ENCODE measurements around the gene HPS5.

HPS5 gene

GRCh38 chr11:18319914-18320313, 2.0 kb downstream of the HPS5 start:
- in situ Hi-C loops (cut with HindIII; ENCODE audit: low sequenced_read_pairs), result no loop called here

GRCh38 chr11:18317551-18317950, 4.4 kb downstream of the HPS5 start:
- in situ Hi-C loops (cut with HindIII; ENCODE audit: low sequenced_read_pairs), result no loop called here

- in situ Hi-C loops (cut with HindIII; ENCODE audit: low sequenced_read_pairs), result no loop called here
Observed at GRCh38 chr11:18315893-18316292, 6.0 kb downstream of the HPS5 start.

- in situ Hi-C loops (cut with HindIII; ENCODE audit: low sequenced_read_pairs), result no loop called here
Observed at GRCh38 chr11:18314784-18315523, 7.0 kb downstream of the HPS5 start.

GRCh38 chr11:18313965-18314763, 7.8 kb downstream of the HPS5 start:
- in situ Hi-C loops (cut with HindIII; ENCODE audit: low sequenced_read_pairs), result no loop called here

- in situ Hi-C loops (cut with HindIII; ENCODE audit: low sequenced_read_pairs), result no loop called here
Observed at GRCh38 chr11:18312663-18313420, 9.1 kb downstream of the HPS5 start.

GRCh38 chr11:18312012-18312411, 9.9 kb downstream of the HPS5 start:
- in situ Hi-C loops (cut with HindIII; ENCODE audit: low sequenced_read_pairs), result no loop called here

- in situ Hi-C loops (cut with HindIII; ENCODE audit: low sequenced_read_pairs), result no loop called here
Observed at GRCh38 chr11:18310800-18311340, 11.1 kb downstream of the HPS5 start.

GRCh38 chr11:18309691-18310090, 12.2 kb downstream of the HPS5 start:
- in situ Hi-C loops (cut with HindIII; ENCODE audit: low sequenced_read_pairs), result no loop called here

- in situ Hi-C loops (cut with HindIII; ENCODE audit: low sequenced_read_pairs), result no loop called here
Observed at GRCh38 chr11:18308242-18308641, 13.7 kb downstream of the HPS5 start.

- in situ Hi-C loops (cut with HindIII; ENCODE audit: low sequenced_read_pairs), result no loop called here
Observed at GRCh38 chr11:18307461-18308139, 14.3 kb downstream of the HPS5 start.

- in situ Hi-C loops (cut with HindIII; ENCODE audit: low sequenced_read_pairs), result no loop called here
Observed at GRCh38 chr11:18304745-18305144, 17.2 kb downstream of the HPS5 start.

GRCh38 chr11:18299721-18300120, 22.2 kb downstream of the HPS5 start:
- in situ Hi-C loops (cut with HindIII; ENCODE audit: low sequenced_read_pairs), result no loop called here

- in situ Hi-C loops (cut with HindIII; ENCODE audit: low sequenced_read_pairs), result no loop called here
Observed at GRCh38 chr11:18295316-18295715, 26.6 kb downstream of the HPS5 start.

GRCh38 chr11:18294862-18295261, 27.1 kb downstream of the HPS5 start:
- in situ Hi-C loops (cut with HindIII; ENCODE audit: low sequenced_read_pairs), result no loop called here

GRCh38 chr11:18288911-18289310, 33.0 kb downstream of the HPS5 start:
- in situ Hi-C loops (cut with HindIII; ENCODE audit: low sequenced_read_pairs), result no loop called here

GRCh38 chr11:18285841-18286240, 36.1 kb downstream of the HPS5 start:
- in situ Hi-C loops (cut with HindIII; ENCODE audit: low sequenced_read_pairs), result no loop called here

GRCh38 chr11:18282626-18283025, 39.3 kb downstream of the HPS5 start:
- in situ Hi-C loops (cut with HindIII; ENCODE audit: low sequenced_read_pairs), result no loop called here

- in situ Hi-C loops (cut with HindIII; ENCODE audit: low sequenced_read_pairs), result no loop called here
Observed at GRCh38 chr11:18280438-18281045, 41.4 kb downstream of the HPS5 start.

- in situ Hi-C loops (cut with HindIII; ENCODE audit: low sequenced_read_pairs), result no loop called here
Observed at GRCh38 chr11:18277565-18278271, 44.2 kb downstream of the HPS5 start.

All from DLD1 (cell line).